Myocyte (in vitro differentiated cells): Measurements from ENCODE around the gene ENTPD1. TPM values are rescaled to one million over a fixed set of nuclear protein-coding genes. Genes with fewer than 3 reads are reported as not detected.
"Not testable (repeated sequence)": the region's sequence is repeated elsewhere in the genome, so short reads cannot be mapped to it uniquely, and the experiment has no call there.

Experiments
- DNase-seq: peaks from one replicate; pipeline ENCODE4 v3.0.0-alpha.2; 2012; ENCODE audit warnings: low read depth
- total RNA-seq: library from RNA; depleted of rRNA; stranded (reverse); fragments of >200 nt; gene quantifications from 2 replicates; pipeline ENCODE4 v1.2.3, GENCODE V29; 2014

Gene ENTPD1
- total RNA-seq, 1 donor from 2014 or later, result 0.21 TPM

GRCh38 chr10:95916039-95916438 is 160.1 kb downstream of the ENTPD1 start:
- not testable (repeated sequence) for DNase-seq

Other genes with a start within 250 kb of the ENTPD1 start
- gene SORBS1, start 194.8 kb upstream of the ENTPD1 start, total RNA-seq, result 42.4 and 112 TPM in 2 replicates
- gene ALDH18A1, start 99.5 kb upstream of the ENTPD1 start, total RNA-seq, result 56.5 TPM in 2 replicates
- gene TCTN3, start 62.2 kb upstream of the ENTPD1 start, total RNA-seq, result 33.9 and 35.4 TPM in 2 replicates
- gene CC2D2B, start 151.8 kb downstream of the ENTPD1 start, total RNA-seq, result 0.35 TPM in 1 of 2 replicates, not detected in the other